Measurements from ENCODE around the gene YWHAB.

The YWHAB gene

GRCh38 chr20:44885392-44886265, at the start of gene YWHAB:
TSS of gene YWHAB (plus strand) at chr20:44885705. CDS start at chr20:44901534, 15,829 bp downstream.
- Mint-ChIP-seq H3K9me3 (no peaks in the 10 kb centered on the region), H3K27ac (peak within 1 kb of the TSS; percentile 97 to 98), H3K4me1 (peaks cover 65% of the 10 kb centered on the region), H3K27me3 (no peaks in the 10 kb centered on the region), H3K4me3 (peak within 1 kb of the TSS; percentile 97 to 98)
- DNase-seq (peak; percentile 96 to 98), ATAC-seq (peak; percentile 97)

DNA sequence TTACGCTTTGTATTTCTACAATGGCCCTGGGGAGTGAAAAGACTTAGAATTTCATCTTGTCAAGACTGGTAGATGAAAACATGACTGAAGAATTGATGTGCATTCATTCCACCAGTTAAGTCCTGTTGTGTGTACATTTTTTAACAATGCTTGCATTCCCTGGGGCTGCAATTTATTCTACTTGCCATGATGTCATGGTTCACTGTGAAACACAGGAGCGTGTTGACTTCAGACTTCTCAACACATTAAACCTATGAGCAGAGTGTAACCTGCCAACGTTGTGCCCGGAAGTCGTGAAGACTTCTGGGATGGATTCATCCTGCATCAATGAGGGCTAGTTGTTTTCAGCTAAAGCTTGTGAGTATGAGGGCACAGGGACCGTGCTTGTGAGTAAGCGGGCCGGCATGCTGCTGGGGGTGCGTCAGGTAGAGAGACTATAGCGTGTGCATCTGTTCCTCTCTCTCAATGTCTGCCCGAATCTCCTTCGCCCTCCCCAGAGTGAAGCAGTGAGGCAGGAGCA, 48.8 kb upstream of the YWHAB start:
- peaks cover 8% of the 10 kb centered on the region for H3K4me1 Mint-ChIP-seq
- no peak overlapping the region for H3K27ac Mint-ChIP-seq
- peaks cover 0 to 5% of the 10 kb centered on the region in 2 donors for H3K9me3 Mint-ChIP-seq
- H3K27me3 Mint-ChIP-seq = peaks cover 18% of the 10 kb centered on the region
- no peak for ATAC-seq
- no peak for DNase-seq
- no peak overlapping the region for H3K4me3 Mint-ChIP-seq

DNA sequence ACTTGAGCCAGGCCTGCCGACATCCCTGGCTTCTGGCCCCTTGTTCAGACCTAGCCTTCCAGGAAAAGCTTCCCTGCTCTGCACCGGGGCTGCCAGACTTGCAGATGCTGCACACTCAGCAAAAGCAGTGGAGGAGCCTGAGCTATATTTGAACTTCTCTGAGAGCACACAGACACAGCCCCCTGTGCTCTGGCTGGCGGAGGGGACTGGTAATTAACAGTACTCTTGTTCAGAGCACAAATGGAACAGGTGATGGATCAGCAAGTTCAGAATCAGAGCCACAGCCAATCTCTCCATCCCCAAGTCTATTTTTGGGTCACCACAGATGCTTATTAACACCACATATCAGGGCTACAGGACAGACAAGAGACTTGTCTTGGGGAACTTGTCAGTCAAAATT, 47.6 kb upstream of the YWHAB start:
- peaks cover 8% of the 10 kb centered on the region for H3K4me1 Mint-ChIP-seq
- no peak overlapping the region for H3K4me3 Mint-ChIP-seq
- no peak overlapping the region for H3K27ac Mint-ChIP-seq
- peaks cover 15% of the 10 kb centered on the region for H3K27me3 Mint-ChIP-seq
- ATAC-seq (no peak), DNase-seq (no peak)
- H3K9me3 Mint-ChIP-seq = peaks cover 0 to 5% of the 10 kb centered on the region in 2 donors

DNA sequence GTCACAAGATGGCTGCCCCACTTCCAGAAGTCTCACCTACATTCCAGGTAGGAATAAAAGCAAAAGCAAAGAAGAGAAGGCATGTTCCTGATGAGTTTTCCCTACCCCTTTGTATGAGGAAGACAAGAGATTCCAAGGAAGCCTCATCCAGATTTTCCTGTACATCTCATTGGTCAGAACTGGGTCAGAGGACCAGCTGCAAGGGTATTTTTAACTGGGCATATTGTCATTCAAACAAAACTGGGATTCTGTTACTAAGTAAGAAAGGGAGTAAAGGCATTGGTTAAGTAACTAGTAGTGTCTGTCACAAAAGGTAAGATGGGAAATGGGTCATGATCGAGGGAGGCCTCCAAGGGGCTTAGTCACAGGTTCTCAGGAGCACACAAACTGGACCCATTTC, 47.0 kb upstream of the YWHAB start:
- H3K27ac Mint-ChIP-seq = no peak overlapping the region

GRCh38 chr20:44839481-44839880, 46.0 kb upstream of the YWHAB start:
- H3K27me3 Mint-ChIP-seq = peaks cover 29% of the 10 kb centered on the region
- peaks cover 8% of the 10 kb centered on the region for H3K4me1 Mint-ChIP-seq
- no peak for ATAC-seq
- no peak overlapping the region for H3K4me3 Mint-ChIP-seq
- DNase-seq = no peak
- H3K9me3 Mint-ChIP-seq = peaks cover 0 to 5% of the 10 kb centered on the region in 2 donors
- no peak overlapping the region for H3K27ac Mint-ChIP-seq

More for the DNA sequence above, 47.0 kb upstream of the YWHAB start:
- DNase-seq (no peak), ATAC-seq (no peak)
- Mint-ChIP-seq H3K4me1 (peaks cover 8% of the 10 kb centered on the region), H3K4me3 (no peak overlapping the region), H3K9me3 (peaks cover 0 to 5% of the 10 kb centered on the region in 2 donors), H3K27me3 (peaks cover 21% of the 10 kb centered on the region)

DNA sequence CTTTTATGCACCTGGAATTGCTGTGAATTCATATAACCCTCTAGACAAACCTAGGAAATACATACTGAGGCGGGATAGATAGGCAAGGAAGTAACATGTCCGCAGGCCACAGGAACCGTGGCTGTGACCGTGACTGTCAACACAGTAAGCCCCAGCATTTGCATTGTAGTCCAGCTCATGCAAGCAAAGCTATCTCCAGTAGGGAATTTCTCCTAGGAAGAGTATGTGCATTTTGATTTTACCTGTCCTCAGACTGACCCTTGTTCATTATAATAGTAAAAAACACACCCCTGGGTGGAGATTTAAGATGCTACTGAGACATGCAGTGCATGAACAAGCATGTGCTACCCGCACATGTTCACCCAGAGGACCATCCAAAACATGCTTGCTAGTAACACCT, 44.7 kb upstream of the YWHAB start:
- H3K27ac Mint-ChIP-seq = no peak overlapping the region
- no peaks in the 10 kb centered on the region for H3K4me1 Mint-ChIP-seq
- peaks cover 33% of the 10 kb centered on the region for H3K27me3 Mint-ChIP-seq
- H3K4me3 Mint-ChIP-seq = no peak overlapping the region
- peaks cover 0 to 5% of the 10 kb centered on the region in 2 donors for H3K9me3 Mint-ChIP-seq
- no peak for ATAC-seq
- no peak for DNase-seq

GRCh38 chr20:44841955-44842354, 43.5 kb upstream of the YWHAB start:
- peaks cover 0 to 5% of the 10 kb centered on the region in 2 donors for H3K9me3 Mint-ChIP-seq
- H3K4me1 Mint-ChIP-seq = no peaks in the 10 kb centered on the region
- peaks cover 33% of the 10 kb centered on the region for H3K27me3 Mint-ChIP-seq
- H3K27ac Mint-ChIP-seq = no peak overlapping the region
- H3K4me3 Mint-ChIP-seq = no peak overlapping the region
- ATAC-seq = no peak
- no peak for DNase-seq

DNA sequence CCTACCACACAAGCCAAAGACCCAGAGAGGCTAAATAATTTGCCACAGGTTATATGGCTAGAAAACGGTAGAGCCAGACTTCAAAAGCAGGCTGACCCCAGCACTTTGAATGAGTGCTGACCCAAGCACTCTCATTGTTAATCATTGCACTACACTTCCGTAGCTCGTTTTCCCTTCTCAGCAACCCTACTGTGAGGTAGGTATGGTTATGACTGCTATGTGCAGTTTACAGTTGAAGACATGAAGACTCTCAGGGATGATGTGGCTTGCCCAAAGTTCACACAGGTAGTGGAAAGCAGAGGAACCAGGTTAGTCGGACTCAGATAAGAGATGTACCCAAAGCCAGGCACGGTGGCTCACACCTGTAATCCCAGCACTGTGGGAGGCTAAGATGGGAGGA, 41.6 kb upstream of the YWHAB start:
- no peaks in the 10 kb centered on the region for H3K4me1 Mint-ChIP-seq
- peaks cover 33% of the 10 kb centered on the region for H3K27me3 Mint-ChIP-seq
- DNase-seq = no peak
- H3K4me3 Mint-ChIP-seq = no peak overlapping the region
- peaks cover 0 to 5% of the 10 kb centered on the region in 2 donors for H3K9me3 Mint-ChIP-seq
- H3K27ac Mint-ChIP-seq = no peak overlapping the region
- no peak for ATAC-seq

DNA sequence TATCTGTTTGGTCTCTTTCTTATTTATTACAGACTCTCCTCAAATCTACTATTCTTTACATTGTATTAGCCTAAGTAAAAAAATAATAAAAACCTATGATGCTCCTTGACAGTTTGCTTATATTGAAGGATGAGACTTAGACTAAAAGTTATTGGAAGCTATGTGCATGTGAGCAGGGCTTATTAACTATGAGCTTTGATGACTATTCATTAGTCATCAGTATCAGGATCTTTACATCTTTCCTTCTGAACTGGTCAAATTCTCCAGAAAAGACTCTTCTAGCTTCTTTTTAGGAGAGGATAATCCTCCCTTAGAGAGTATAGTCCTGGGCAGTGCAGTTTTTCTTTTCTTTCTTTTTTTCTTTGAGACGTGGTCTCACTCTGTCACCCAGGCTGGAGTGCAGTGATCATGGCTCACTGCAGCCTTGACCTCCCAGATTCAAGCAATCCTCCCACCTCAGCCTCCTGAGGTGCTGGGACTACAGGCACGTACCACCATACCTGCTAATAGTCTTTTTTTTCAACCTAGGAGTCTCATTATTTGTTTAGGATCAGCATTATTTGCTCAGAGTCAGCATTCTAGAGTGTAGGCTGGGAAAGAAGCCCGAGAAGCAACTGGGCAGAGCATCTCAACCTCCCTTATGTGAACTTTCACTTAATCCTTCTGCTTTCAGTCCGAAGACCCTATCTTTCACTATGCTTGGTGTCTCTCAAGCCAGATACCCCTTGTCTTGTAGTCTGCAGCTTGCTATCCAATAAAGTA, 37.1 kb upstream of the YWHAB start:
- H3K4me3 Mint-ChIP-seq = no peak overlapping the region
- H3K4me1 Mint-ChIP-seq = no peaks in the 10 kb centered on the region

DNA sequence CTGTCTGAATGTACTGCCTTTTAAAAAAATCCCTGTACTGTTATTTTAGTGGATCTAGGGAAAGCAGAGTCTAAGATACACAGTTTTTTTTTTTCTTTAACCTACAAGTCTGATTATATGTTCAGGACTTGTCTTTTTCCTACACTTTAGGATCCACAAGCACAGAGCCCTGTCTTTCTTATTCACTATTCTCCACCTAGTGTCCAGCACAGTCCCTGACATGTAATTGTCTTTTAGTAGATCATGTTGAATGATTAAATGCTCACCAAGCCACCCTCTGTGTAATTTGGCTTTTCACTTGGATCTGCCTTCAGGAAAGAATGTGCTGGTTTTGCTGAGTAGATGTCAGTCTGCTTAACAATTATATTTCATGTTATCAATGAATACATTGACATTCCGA, 35.8 kb upstream of the YWHAB start:
- ATAC-seq = no peak

More for the DNA sequence above, 37.1 kb upstream of the YWHAB start:
- ATAC-seq = no peak
- Mint-ChIP-seq H3K27me3 (peaks cover 25% of the 10 kb centered on the region), H3K27ac (peak overlapping the region in 1 of 2 donors; percentile 34), H3K9me3 (no peaks in the 10 kb centered on the region)
- DNase-seq = no peak

GRCh38 chr20:44850272-44850671, 35.2 kb upstream of the YWHAB start:
- no peaks in the 10 kb centered on the region for H3K9me3 Mint-ChIP-seq
- H3K27ac Mint-ChIP-seq = no peak overlapping the region
- H3K4me3 Mint-ChIP-seq = no peak overlapping the region

More for the DNA sequence above, 35.8 kb upstream of the YWHAB start:
- Mint-ChIP-seq H3K4me3 (no peak overlapping the region), H3K9me3 (no peaks in the 10 kb centered on the region), H3K27ac (no peak overlapping the region), H3K4me1 (no peaks in the 10 kb centered on the region), H3K27me3 (peaks cover 14% of the 10 kb centered on the region)
- DNase-seq = no peak

DNA sequence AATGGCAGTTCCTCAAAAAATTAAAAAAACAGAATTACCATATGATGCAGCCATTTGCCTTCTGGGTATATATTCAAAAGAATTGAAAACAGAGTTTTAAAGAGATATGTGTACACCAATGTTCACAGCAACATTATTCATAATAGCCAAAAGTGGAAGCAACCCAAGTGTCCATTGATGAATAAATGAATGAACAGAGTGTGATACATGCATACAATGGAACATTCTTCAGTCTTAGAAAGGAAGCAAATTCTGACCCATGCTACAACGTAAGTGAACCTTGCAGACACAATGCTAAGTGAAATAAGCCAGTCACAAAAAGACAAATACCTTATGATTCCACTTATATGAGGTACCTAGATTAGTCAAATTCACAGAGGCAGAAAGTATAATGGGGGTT, 34.7 kb upstream of the YWHAB start:
- no peaks in the 10 kb centered on the region for H3K9me3 Mint-ChIP-seq
- H3K27me3 Mint-ChIP-seq = peaks cover 7% of the 10 kb centered on the region
- H3K27ac Mint-ChIP-seq = no peak overlapping the region
- H3K4me3 Mint-ChIP-seq = no peak overlapping the region
- ATAC-seq (peak; percentile 42), DNase-seq (no peak)
- no peaks in the 10 kb centered on the region for H3K4me1 Mint-ChIP-seq

More at GRCh38 chr20:44850272-44850671, 35.2 kb upstream of the YWHAB start:
- H3K27me3 Mint-ChIP-seq = peaks cover 8% of the 10 kb centered on the region
- no peak for DNase-seq
- H3K4me1 Mint-ChIP-seq = no peaks in the 10 kb centered on the region
- ATAC-seq = no peak

DNA sequence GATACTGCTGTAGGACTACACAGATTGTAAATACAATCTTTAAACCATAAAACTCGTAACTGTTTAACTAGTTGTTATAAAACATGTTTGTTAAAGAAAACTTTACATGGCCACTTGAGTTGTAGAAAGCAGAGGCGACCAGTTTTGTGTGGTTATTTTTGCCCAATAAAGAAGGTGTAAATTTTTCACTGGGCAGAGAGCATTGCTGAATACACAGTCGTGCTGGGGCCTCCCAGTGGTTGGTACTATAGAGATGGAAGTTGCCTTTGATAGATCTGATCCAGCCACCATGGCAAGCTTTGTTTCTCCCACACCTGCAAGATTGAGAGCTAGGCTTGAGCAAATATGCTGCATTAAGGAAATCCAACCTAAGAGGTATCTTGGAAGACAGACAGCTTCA, 34.0 kb upstream of the YWHAB start:
- no peak for DNase-seq
- ATAC-seq = no peak
- H3K27me3 Mint-ChIP-seq = peaks cover 7% of the 10 kb centered on the region
- peaks cover 2% of the 10 kb centered on the region for H3K4me1 Mint-ChIP-seq
- H3K27ac Mint-ChIP-seq = no peak overlapping the region
- peaks cover 0 to 2% of the 10 kb centered on the region in 2 donors for H3K9me3 Mint-ChIP-seq
- H3K4me3 Mint-ChIP-seq = no peak overlapping the region

GRCh38 chr20:44856442-44856841, 29.1 kb upstream of the YWHAB start:
- peaks cover 0 to 4% of the 10 kb centered on the region in 2 donors for H3K9me3 Mint-ChIP-seq
- no peaks in the 10 kb centered on the region for H3K27me3 Mint-ChIP-seq
- DNase-seq = no peak
- H3K4me3 Mint-ChIP-seq = no peak overlapping the region
- H3K27ac Mint-ChIP-seq = no peak overlapping the region
- ATAC-seq = no peak
- peaks cover 17% of the 10 kb centered on the region for H3K4me1 Mint-ChIP-seq

- Mint-ChIP-seq H3K4me3 (no peak overlapping the region), H3K9me3 (peaks cover 0 to 4% of the 10 kb centered on the region in 2 donors), H3K4me1 (peaks cover 22% of the 10 kb centered on the region), H3K27me3 (no peaks in the 10 kb centered on the region), H3K27ac (no peak overlapping the region)
- no peak for ATAC-seq
- DNase-seq = no peak
These were observed 28.6 kb upstream of the YWHAB start for GRCh38 chr20:44856856-44857448.

Data from stimulated activated naive CD8-positive, alpha-beta T cell treated with anti-CD3 and anti-CD28 coated beads, Interleukin-15, amount 100 ng/mL, for 72 hours (primary cell).